ENCODE data around the gene ADORA1. TPM values are rescaled to one million over a fixed set of nuclear protein-coding genes. Genes with fewer than 3 reads are reported as not detected.

ADORA1 gene
- total and polyA plus RNA-seq, 4 donors = 0.33 to 1.1 (median 0.37) TPM

DNA sequence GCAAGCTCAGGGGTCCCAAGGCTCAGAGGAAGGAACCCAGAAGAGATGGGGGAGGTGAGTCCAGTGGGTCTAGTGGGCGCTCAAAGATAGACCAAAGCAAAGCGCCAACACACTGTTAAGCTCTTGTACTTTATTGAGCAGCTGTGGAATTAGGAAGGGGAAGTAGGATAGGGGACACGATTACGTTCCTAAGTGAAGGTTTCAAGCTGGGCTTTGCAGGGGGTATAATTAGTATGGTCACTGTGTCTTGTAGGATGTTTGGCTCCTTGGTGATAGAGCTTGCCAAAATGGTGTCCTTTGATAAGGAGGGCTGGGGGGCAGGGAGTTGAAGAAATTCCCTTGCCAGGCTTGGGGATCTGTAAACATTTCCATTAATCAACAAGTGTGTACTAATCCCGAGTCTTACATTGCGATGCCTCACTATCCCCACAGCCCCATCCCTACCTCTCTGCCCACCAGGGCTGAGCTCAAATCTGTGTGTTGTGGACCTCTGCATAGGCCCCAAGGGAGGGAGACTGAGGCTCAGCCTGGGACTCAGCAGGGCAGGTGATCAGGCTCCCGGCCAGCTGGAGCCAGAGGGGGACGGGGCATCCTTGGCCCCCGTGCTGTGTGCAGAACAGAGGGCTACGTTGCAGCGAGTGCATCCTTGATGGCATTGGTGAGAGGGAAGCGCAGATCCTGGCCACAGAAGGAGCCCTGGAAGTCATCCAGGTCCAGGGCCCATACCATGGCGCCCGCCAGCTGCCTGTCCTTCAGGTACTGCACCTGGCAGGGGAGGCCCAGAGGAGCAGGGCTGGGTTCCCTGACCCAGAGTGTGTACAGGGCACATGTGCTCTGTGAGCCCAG lies 51.5 kb downstream of the ADORA1 start:
- Histone ChIP-seq H3K27ac (ENCODE audit: low read depth in 1 of 2, low read length in 2 of 2) (no peak overlapping the region), H3K9ac (ENCODE audit: low read depth in 1 of 2, low read length in 2 of 2) (no peak overlapping the region), H3K4me1 (ENCODE audit: control insufficient read depth in 4 of 4, insufficient read depth in 4 of 4, low read length in 3 of 4) (no peaks in the 10 kb centered on the region), H3K36me3 (ENCODE audit: control insufficient read depth in 4 of 4, insufficient read depth in 3 of 4, low read depth in 1 of 4, low read length in 3 of 4) (no peaks in the 10 kb centered on the region), H3K27me3 (ENCODE audit: control insufficient read depth in 4 of 4, insufficient read depth in 4 of 4, low read length in 3 of 4) (no peaks in the 10 kb centered on the region), H3K9me3 (ENCODE audit: control insufficient read depth in 4 of 4, low read length in 3 of 4) (no peaks in the 10 kb centered on the region), H3K4me3 (ENCODE audit: low read depth in 1 of 3, low read length in 3 of 3) (no peak overlapping the region)
- WGBS = 92% methylated on average over 14 of the region's 14 CpGs
- TF ChIP-seq EGR1 (IDR thresholded peaks at IDR 0.05; ENCODE audit: low read depth in 2 of 2) = no peak
- no peak for TF ChIP-seq HNF4A (conservative IDR thresholded peaks at IDR 0.05)
- no peak for TF ChIP-seq MAX (IDR thresholded peaks at IDR 0.05)
- TF ChIP-seq GABPA (IDR thresholded peaks at IDR 0.05 in 1 of 2, conservative IDR thresholded peaks at IDR 0.05 in 1 of 2) = no peak
- TF ChIP-seq FOXA1 (IDR thresholded peaks at IDR 0.05) = no peak
- no peak for TF ChIP-seq RAD21 (IDR thresholded peaks at IDR 0.05)
- no peak for TF ChIP-seq YY1 (IDR thresholded peaks at IDR 0.05)
- no peak for TF ChIP-seq TAF1 (conservative IDR thresholded peaks at IDR 0.05)
- TF ChIP-seq JUND (IDR thresholded peaks at IDR 0.05) = no peak
- no peak for TF ChIP-seq NR2F2 (IDR thresholded peaks at IDR 0.05)
- no peak for TF ChIP-seq RXRA (IDR thresholded peaks at IDR 0.05)
- TF ChIP-seq FOXA2 (IDR thresholded peaks at IDR 0.05) = no peak
- TF ChIP-seq REST (IDR thresholded peaks at IDR 0.05) = no peak
- TF ChIP-seq, protein P1, sequence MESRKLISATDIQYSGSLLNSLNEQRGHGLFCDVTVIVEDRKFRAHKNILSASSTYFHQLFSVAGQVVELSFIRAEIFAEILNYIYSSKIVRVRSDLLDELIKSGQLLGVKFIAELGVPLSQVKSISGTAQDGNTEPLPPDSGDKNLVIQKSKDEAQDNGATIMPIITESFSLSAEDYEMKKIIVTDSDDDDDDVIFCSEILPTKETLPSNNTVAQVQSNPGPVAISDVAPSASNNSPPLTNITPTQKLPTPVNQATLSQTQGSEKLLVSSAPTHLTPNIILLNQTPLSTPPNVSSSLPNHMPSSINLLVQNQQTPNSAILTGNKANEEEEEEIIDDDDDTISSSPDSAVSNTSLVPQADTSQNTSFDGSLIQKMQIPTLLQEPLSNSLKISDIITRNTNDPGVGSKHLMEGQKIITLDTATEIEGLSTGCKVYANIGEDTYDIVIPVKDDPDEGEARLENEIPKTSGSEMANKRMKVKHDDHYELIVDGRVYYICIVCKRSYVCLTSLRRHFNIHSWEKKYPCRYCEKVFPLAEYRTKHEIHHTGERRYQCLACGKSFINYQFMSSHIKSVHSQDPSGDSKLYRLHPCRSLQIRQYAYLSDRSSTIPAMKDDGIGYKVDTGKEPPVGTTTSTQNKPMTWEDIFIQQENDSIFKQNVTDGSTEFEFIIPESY (IDR thresholded peaks at IDR 0.05) = no peak
- TF ChIP-seq, protein P2, sequence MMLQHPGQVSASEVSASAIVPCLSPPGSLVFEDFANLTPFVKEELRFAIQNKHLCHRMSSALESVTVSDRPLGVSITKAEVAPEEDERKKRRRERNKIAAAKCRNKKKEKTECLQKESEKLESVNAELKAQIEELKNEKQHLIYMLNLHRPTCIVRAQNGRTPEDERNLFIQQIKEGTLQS (IDR thresholded peaks at IDR 0.05) = no peak
- no peak for TF ChIP-seq SP1 (IDR thresholded peaks at IDR 0.05)
- TF ChIP-seq HNF4G (IDR thresholded peaks at IDR 0.05) = no peak
- DNase-seq (ENCODE audit: low spot score) = no peak

DNA sequence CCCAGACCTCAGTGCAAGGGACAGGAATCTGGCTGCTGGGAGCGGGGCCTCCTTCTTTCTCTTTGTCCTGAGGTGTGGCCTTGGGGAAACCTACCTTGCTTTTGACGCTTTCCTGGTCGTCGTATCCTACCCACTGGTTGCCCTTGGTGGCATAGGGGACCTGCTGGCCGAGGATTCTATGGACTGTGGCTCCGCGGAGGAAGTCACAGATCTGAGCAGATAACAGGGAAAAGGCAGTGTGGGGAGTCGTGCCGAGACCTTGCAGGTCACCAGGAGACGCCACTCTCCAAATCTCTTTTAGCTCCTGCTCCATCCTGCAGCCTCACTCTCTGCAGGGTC lies 52.1 kb downstream of the ADORA1 start:
- DNase-seq (ENCODE audit: low spot score) = no peak
- TF ChIP-seq SP1 (IDR thresholded peaks at IDR 0.05) = no peak
- no peak for TF ChIP-seq EGR1 (IDR thresholded peaks at IDR 0.05; ENCODE audit: low read depth in 2 of 2)
- TF ChIP-seq FOXA1 (IDR thresholded peaks at IDR 0.05) = no peak
- no peak for TF ChIP-seq GABPA (IDR thresholded peaks at IDR 0.05 in 1 of 2, conservative IDR thresholded peaks at IDR 0.05 in 1 of 2)
- no peak for TF ChIP-seq NR2F2 (IDR thresholded peaks at IDR 0.05)
- WGBS = 85% methylated on average over 10 of the region's 10 CpGs
- H3K27me3 ChIP-seq (ENCODE audit: control insufficient read depth in 4 of 4, insufficient read depth in 4 of 4, low read length in 3 of 4) = no peaks in the 10 kb centered on the region
- no peaks in the 10 kb centered on the region for H3K36me3 ChIP-seq (ENCODE audit: control insufficient read depth in 4 of 4, insufficient read depth in 3 of 4, low read depth in 1 of 4, low read length in 3 of 4)
- no peak overlapping the region for H3K9ac ChIP-seq (ENCODE audit: low read depth in 1 of 2, low read length in 2 of 2)
- no peak overlapping the region for H3K4me3 ChIP-seq (ENCODE audit: low read depth in 1 of 3, low read length in 3 of 3)
- H3K9me3 ChIP-seq (ENCODE audit: control insufficient read depth in 4 of 4, low read length in 3 of 4) = no peaks in the 10 kb centered on the region
- H3K27ac ChIP-seq (ENCODE audit: low read depth in 1 of 2, low read length in 2 of 2) = no peak overlapping the region
- H3K4me1 ChIP-seq (ENCODE audit: control insufficient read depth in 4 of 4, insufficient read depth in 4 of 4, low read length in 3 of 4) = no peaks in the 10 kb centered on the region
